ENCODE data around the gene SLC13A4.

DNA sequence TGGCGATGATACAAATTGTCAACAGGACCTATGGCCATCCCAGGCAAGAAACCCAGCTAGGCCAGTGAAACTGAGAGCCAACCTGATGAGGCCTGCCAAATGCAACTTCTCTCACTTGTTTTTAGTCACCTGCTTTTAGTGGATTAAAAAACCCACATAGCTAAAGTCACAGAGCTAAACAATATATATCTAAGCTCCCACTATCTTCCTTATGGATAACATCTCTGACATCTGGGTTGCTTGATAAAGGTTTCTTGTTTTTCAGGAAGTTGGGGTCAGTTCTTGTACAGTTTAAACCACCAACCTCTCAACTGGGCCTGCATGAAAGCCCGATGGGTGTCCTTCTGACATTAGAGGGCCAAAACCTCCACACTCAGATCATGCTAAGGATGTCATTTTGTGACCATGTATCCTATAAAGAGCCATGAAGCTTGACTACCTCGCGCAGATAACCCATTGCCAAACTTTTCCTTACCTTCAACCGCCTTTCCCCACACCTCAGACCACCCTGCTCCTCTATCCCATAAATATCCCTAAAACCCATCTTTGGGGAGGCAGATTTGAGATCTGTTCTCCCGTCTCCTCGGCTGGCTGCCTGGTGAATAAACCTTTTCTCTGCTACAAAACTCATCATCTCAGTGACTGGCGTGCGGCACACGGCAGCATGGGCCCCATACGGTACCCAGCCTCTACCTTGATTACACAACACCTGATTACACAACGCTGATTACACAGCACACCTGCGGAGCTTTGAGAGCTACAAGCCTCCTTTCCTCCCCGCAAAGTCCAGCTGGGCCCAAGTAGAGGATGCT, 66.5 kb downstream of the SLC13A4 start:
- TF ChIP-seq POLR2AphosphoS5 (IDR thresholded peaks at IDR 0.05), result no peak
- TF ChIP-seq, protein P1, sequence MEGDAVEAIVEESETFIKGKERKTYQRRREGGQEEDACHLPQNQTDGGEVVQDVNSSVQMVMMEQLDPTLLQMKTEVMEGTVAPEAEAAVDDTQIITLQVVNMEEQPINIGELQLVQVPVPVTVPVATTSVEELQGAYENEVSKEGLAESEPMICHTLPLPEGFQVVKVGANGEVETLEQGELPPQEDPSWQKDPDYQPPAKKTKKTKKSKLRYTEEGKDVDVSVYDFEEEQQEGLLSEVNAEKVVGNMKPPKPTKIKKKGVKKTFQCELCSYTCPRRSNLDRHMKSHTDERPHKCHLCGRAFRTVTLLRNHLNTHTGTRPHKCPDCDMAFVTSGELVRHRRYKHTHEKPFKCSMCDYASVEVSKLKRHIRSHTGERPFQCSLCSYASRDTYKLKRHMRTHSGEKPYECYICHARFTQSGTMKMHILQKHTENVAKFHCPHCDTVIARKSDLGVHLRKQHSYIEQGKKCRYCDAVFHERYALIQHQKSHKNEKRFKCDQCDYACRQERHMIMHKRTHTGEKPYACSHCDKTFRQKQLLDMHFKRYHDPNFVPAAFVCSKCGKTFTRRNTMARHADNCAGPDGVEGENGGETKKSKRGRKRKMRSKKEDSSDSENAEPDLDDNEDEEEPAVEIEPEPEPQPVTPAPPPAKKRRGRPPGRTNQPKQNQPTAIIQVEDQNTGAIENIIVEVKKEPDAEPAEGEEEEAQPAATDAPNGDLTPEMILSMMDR (IDR thresholded peaks at IDR 0.05), result no peak
- no peak for TF ChIP-seq POLR2A (IDR thresholded peaks at IDR 0.05)

Data from breast epithelium (tissue), 3 donors.